ENCODE measurements around the gene DNAJC30.

DNAJC30 gene

DNA sequence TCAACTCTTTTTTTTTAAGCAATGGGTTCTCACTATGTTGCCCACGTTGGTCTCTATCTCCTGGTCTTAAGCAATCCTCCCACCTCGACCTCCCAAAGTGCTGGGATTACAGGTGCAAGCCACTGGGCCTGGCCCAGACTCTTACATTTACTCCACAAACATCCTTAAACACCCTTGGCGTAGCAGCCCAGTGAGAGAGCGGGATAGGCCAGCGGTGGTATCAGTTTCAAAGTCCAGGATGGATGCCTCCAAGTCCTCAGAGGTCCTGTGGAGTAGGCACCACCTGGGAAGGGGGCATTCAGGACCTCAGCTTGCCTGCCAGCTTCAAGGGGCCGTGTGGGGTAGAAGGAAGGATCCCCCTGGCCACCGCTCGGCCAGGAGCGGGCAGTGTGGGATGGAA is 33.7 kb downstream of the DNAJC30 start:
- no peak for DNase-seq (ENCODE audit: low read depth, low spot score)

DNA sequence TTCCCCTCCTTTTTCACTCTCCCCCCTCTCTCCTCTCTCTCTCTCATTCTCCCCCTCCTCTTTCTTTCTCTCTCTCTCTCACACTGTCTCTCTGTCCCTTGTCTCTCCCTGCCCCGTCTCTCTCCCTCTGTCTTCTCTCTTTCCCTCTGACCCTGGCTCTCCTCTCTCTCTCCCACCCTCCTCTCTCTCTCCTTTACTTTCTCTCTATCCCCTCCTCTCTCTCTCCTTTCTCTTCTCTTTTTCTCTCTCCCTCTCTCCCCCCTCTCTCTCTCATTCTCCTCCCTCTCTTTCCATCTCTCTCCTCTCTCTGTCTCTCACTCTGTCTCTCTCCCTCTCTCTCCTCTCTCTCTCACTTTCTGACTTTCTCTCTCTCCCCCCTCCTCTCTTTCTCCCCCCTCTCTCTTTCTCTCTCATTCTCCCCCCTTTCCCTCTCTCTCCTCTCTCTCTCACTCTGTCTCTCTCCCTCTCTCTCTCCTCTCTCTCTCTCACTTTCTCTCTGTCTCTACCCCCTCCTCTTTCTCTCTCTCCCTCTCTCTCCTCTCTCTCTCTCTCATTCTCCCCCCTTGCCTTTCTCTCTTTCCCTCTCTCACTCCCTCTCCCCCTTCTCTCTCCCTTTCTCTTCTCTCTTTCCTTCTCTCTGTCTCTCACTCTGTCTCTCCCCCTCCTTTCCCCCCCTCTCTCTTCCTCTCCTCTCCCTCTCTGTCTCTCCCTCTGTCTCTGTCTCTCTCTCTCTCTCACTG is 34.5 kb downstream of the DNAJC30 start:
- DNase-seq (ENCODE audit: low read depth, low spot score): no peak

DNA sequence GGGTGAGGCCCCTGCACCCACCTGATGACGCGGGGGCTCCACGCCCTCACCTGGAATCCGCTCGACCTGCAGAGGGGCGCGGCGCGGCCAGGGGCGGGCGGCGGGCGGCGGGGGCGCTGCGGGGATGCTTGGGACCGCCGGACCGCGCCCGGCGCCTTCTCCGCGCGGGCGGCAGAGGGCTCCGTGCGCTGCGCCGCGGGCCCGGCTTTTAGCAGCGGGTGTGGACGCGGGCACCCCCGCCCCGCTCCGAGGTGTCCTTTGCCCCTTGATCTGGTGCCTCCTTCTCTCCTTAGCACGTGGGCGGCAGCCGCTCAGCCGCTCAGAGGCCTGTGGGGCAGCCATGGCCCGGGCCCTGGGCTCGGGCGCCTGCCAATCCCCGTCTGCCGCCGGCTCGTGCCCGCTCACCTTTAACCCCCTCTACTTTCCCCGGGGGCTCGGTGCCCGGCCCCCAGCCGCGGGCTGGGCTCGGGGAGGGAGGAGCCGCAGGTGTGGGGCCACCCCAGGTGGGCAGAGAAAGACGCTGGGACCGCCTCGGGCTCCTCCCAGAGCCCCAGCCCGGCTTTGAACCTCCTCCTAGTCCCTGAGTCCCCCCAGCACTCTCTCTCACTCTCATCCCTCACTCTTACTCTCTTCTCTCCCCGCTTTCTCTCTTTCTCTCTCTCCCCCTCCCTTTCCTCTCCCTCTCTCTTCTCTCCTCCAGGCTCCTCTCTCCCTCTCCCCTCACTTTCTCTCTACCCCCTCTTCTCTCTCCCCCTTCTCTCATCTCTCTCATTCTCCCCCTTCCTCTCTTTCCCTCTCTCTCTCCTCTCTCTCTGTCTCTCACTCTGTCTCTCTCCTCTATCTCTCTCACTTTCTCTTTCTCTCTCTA is 35.3 kb downstream of the DNAJC30 start:
- DNase-seq (ENCODE audit: low read depth, low spot score): peak; percentile 24

DNA sequence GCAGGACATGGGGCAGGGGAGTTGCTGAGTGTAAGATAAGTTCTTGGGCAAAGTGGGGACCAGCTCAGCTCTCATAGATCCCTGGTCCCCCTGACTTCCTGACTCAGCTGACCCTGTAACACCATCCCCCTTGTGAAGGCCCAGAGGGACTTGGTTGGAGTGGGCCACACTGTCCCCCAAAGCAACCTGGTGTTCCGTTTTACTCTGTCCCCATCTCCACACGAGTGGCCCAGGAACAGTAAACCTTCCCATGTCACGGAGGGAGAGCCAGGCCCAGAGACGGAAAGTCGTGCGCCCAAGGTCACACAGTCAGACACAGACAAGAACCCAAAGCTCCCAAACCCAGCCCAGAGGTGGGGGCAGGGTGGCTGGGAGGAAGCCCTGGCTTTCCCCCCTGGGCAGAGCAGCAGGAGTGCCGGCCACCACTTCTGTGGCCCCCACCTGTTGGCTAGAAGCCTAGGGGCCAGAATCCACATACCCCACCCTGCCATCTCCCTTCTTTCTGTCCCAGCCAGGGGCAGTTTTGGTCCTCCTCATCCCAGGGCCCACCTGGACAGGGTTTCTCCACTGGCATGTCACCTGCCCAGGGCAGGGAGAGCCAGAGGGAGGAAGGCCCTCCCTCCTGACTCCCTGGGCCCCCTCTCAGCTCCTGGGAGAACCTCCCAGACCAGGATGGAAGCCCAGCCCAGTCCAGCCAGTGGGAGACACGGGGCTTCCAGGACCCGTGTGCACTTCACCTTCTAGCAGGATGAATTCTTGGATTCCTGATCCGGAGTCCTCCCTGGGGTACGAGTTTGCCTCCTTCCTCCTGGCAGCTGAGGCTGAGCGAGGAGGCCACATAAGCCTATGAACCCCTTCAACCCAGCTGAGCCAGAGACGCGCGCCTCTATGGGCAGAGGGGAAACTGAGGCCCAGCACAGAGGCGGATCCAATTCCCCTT is 36.2 kb downstream of the DNAJC30 start:
- no peak for DNase-seq (ENCODE audit: low read depth, low spot score)

DNA sequence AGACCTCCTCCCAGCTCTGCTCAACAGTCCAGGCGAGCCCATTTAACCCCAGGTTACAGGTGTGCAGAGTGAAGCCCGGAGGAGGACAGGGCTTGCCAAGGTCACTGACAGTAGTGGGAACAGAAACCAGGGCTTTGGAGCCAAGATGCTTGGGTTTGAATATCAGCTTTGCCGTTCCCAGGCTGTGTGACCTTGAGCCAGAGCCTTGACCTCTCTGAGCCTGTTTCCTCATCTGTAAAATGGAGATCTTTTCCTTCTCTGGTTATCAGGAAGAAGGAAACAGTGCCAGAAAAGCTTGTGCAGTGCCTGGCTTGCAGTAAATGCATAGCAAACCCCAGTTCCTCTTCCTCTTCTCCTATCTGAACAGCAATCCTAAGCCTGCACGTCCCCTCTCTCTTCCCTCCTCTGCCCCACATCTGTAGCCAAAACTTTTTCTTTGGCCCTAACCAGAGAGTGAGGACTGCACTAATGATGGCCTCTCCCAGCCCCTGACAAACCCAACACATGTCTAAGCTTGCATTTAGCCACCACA is 37.5 kb downstream of the DNAJC30 start:
- no peak for DNase-seq (ENCODE audit: low read depth, low spot score)

DNA sequence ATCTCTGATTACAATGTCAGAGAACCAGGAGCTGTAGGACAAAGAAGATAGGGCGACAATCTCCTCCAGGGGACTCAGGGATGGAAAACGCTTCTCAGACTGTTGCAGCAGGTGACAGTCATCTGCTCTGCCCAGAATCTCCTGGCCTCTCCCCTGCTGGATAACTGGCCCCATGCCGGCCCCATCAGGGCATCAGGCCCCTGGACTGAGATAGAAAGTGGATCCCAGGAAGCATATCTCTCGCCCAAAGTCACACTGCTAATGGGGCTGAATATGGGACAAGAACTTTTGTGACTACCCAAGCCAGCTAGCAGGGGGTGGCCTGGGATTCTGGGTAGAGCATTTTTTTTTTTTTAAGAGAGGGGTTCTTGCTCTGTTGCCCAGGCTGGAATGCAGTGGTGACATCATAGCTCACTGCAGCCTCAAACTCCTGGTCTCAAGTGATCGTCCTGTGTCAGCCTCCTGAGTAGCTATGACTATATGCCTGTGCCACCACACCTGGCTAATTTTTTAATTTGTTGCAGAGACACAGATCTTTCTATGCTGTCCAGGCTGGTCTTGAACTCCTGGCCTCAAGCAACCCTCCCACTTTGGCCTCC is 38.5 kb downstream of the DNAJC30 start:
- no peak for DNase-seq (ENCODE audit: low read depth, low spot score)

DNA sequence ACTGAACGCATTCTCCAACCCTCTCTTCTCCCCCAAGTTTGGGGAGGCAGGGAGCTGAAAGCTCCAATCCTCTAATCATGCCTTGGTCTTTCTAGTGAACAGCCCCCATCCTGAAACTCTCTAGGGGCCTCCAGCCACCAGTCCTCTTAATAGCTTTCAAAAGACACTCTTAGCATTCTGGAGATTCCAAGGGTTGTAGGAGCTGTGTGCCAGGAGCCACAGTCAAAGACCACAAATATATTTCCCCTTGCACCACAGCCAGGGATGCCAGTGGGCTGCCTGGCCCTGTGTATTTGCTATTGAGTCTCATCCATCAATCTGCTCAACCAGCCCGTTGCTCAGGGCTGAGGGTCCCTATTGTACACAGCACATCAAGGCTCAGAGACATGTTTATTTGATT is 40.4 kb downstream of the DNAJC30 start:
- peak; percentile 76 for DNase-seq (ENCODE audit: low read depth, low spot score)

DNA sequence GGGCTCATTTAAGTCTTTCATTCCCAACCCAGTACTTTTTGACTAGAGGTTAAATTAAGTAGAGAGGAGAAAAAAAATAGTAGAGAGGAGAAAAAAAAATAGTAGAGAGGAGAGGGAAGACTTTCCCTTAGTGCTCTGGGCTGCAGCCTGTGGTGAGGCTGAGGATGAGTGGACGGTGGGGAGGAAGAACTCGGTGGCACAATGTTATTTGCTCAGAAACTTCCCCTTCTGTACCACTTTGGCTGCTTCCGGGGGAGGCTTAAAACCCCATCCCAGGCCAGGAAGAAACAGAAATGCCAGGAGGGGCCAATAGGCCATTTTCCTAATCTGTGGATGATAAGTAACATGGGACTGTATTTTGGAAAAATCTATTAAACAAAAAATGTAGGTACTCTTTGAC is 44.3 kb downstream of the DNAJC30 start:
- no peak for DNase-seq (ENCODE audit: low read depth, low spot score)

DNA sequence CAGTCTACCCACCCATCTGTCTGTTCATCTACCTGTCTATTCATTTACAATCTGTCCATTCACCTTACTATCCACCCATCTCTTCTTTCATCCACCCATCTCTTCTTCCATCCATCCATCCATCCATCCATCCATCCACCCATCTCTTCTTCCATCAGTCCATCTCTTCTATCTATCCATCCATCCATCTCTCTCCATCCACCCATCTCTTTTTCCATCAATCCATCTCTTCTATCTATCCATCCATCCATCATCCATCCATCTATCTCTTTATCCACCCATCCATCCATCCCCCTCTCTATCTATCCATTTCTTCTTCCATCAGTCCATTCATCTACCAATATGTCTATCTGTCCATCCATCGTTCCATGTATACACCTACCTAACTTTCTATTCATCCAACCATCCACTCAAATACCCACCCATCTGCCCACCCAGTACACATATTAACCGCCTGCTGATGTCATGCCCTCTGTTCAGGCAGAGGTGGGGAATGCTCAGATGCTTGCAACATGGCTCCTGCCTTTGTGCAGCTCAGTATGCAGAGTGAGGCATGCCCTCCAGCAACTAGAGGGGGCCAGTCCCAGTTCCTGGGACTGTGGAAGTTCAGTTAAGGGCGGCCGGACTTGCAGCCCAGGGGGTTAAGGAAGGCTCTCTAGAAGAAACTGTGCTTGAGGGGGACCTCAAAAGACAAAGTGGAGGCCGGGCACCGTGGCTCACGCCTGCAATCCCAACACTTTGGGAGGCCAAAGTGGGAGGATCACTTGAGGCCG is 47.6 kb downstream of the DNAJC30 start:
- DNase-seq (ENCODE audit: low read depth, low spot score): no peak

DNA sequence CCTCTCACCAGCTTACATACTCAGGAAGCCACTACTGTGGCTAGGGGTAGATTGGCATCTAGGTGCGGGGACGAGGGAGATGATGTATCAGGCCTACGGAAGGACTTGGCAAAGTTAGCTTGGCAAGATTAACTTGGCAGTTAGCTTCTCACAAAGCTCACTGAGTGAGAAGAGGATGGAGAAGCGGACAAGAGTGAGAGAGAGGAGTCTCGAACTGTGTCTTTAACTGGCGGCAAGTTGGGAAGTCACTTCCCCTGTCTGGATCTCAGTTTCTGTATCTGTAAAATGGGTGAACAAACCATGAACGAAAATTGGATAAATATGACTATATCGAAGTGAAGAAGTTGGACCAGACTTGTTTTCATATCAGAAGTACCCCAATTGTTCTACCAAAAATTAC is 49.4 kb downstream of the DNAJC30 start:
- DNase-seq (ENCODE audit: low read depth, low spot score): no peak

DNA sequence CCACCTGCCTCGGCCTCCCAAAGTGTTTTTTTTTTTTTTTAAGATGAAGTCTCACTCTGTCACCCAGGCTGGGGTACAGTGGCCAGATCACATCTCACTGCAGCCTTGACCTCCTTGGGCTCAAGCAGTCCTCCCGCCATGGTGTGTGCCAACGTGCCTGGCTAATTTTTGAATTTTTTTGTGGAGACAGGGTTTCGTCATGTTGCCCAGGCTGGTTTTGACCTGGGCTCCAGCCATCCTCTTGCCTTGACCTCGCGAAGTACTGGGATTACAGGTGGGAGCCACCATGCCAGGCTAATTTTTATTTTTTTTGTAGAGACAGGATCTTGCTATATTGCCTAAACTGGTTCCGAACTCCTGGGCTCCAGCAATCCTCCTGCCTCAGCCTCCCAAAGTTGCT is 49.9 kb downstream of the DNAJC30 start:
- DNase-seq (ENCODE audit: low read depth, low spot score): no peak

DNA sequence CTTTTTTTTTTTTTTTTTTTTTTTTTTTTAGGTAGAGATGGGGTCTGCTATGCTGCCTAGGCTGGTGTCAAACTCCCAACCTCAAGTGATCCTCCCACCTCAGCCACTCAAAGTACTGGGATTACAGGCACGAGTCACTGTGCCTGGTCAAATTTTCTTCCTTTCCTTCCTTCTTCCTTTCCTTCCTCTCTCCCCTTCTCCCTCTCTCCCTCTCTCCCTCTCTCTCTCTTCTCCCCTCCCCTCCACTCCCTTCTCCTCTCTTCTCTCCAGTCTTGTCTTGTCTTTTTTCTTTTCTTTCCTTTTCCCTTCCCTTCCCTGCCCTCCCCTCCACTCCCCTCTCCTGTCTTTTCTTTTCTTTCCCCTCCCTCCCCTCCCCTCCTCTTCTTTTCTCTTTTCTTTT is 51.7 kb downstream of the DNAJC30 start:
- no peak for DNase-seq (ENCODE audit: low read depth, low spot score)
